ENCODE measurements around the gene RAMACL.
A peak's percentile ranks its signal among the peaks of the same experiment; 100 is the strongest.

The RAMACL gene

DNA sequence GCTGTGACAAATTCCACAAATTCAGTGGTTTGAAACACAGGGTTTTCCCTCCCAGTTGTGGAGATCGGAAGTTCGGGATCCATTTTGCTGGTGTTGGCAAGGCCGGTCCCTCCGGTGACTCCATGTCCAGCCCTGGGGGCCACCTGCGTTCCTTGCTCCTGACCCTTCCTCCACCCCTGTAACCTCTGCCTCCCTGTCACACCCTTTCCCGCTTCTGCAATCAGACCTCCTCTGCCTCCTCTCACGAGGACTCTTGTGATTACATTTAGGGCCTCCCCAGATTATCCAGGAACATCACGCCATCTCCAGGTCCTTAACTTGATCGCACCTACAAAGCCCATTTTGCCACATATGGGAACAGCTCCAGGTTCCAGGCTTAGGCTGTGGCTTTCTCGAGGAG is 28.1 kb upstream of the RAMACL start:
- H3K4me1 Mint-ChIP-seq: peaks cover 48% of the 10 kb centered on the region
- no peak overlapping the region for H3K4me3 Mint-ChIP-seq
- peak overlapping the region; percentile 50 to 69 (median 58) for H3K27ac Mint-ChIP-seq
- peaks cover 3% of the 10 kb centered on the region for H3K27me3 Mint-ChIP-seq (ENCODE audit: low read depth)
- H3K9me3 Mint-ChIP-seq: peaks cover 3% of the 10 kb centered on the region
- H3K36me3 Mint-ChIP-seq (ENCODE audit: low read depth): peaks cover 11% of the 10 kb centered on the region
- TF ChIP-seq, protein P1, sequence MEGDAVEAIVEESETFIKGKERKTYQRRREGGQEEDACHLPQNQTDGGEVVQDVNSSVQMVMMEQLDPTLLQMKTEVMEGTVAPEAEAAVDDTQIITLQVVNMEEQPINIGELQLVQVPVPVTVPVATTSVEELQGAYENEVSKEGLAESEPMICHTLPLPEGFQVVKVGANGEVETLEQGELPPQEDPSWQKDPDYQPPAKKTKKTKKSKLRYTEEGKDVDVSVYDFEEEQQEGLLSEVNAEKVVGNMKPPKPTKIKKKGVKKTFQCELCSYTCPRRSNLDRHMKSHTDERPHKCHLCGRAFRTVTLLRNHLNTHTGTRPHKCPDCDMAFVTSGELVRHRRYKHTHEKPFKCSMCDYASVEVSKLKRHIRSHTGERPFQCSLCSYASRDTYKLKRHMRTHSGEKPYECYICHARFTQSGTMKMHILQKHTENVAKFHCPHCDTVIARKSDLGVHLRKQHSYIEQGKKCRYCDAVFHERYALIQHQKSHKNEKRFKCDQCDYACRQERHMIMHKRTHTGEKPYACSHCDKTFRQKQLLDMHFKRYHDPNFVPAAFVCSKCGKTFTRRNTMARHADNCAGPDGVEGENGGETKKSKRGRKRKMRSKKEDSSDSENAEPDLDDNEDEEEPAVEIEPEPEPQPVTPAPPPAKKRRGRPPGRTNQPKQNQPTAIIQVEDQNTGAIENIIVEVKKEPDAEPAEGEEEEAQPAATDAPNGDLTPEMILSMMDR (IDR thresholded peaks at IDR 0.05; ENCODE audit: unreplicated experiment in 3 of 3): no peak

DNA sequence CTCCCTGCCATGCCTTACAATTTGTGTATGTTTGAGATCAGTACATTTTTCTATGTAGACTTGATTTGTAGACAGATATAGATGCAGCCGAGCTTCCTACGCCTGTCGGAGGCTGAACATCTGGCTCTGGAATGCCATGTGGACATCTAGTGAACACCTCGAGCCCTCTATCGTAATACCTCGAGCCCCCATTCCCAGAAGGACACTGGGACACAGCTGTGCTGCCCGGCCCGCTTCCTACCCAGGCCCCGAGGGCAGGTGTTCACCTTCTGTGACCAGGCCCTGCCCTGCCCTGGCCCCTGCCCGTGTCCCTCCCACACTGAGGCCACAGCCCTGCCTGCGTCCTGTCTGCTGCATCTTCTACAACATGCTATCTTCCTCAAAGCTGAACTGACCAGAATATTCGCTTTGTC is 27.7 kb upstream of the RAMACL start:
- Mint-ChIP-seq H3K4me3 (peak overlapping the region in 2 of 3 experiments; percentile 4 to 5), H3K27me3 (ENCODE audit: low read depth) (peaks cover 3% of the 10 kb centered on the region), H3K9me3 (peaks cover 3% of the 10 kb centered on the region), H3K4me1 (peaks cover 44% of the 10 kb centered on the region), H3K27ac (peak overlapping the region; percentile 50 to 69 (median 58)), H3K36me3 (ENCODE audit: low read depth) (peaks cover 11% of the 10 kb centered on the region)
- TF ChIP-seq, protein P1 (IDR thresholded peaks at IDR 0.05; ENCODE audit: unreplicated experiment in 3 of 3): no peak

DNA sequence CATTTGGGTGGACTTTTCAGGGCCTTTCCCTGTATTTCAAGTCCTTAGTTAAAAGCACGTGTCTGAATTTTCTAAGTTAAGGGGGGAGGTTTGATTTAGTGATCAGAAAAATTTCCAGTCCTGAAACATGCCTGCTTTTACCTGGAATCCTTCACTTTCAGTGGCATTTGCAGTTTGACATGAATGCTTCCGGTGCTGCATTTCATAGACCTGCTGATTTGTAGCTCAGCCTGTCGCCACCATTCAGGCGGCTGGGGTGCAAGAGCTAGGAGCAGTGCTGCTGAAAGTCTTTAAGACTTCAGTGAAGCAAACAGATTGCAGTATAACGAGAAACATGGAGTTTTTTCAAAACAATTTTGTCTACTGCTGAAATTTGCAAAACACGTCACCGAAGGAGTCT is 26.5 kb upstream of the RAMACL start:
- Mint-ChIP-seq H3K4me3 (no peak overlapping the region), H3K27ac (peak overlapping the region; percentile 28 to 58 (median 43))
- TF ChIP-seq, protein P1 (IDR thresholded peaks at IDR 0.05; ENCODE audit: unreplicated experiment in 3 of 3): no peak

DNA sequence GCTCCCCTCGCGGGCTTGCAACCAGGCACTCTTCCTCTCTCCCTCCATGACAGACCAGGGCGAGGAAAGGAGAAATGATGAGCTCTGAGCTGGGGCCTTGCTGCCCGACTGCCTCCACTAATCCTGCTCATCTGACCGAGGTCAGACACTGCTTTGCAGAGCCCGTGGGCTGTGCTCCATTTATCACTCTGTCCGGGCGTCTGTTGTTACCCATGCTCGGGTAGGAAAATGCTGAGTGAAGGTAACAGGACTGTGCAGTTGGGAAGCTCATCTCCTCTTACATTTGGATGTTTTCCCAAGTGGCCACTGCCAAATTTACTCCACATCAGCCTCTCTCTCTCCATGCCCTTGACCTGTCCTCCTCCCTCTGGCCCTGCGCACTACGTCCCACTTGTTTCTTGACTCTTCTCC is 26.0 kb upstream of the RAMACL start:
- peak overlapping the region; percentile 28 to 58 (median 43) for H3K27ac Mint-ChIP-seq
- no peaks in the 10 kb centered on the region for H3K9me3 Mint-ChIP-seq
- TF ChIP-seq, protein P1 (IDR thresholded peaks at IDR 0.05; ENCODE audit: unreplicated experiment in 3 of 3): no peak
- peaks cover 41% of the 10 kb centered on the region for H3K4me1 Mint-ChIP-seq
- no peaks in the 10 kb centered on the region for H3K27me3 Mint-ChIP-seq (ENCODE audit: low read depth)
- peaks cover 2% of the 10 kb centered on the region for H3K36me3 Mint-ChIP-seq (ENCODE audit: low read depth)
- no peak overlapping the region for H3K4me3 Mint-ChIP-seq

More for the DNA sequence above, 26.5 kb upstream of the RAMACL start:
- Mint-ChIP-seq H3K36me3 (ENCODE audit: low read depth) (peaks cover 3% of the 10 kb centered on the region), H3K9me3 (no peaks in the 10 kb centered on the region), H3K27me3 (ENCODE audit: low read depth) (no peaks in the 10 kb centered on the region), H3K4me1 (peaks cover 43% of the 10 kb centered on the region)

DNA sequence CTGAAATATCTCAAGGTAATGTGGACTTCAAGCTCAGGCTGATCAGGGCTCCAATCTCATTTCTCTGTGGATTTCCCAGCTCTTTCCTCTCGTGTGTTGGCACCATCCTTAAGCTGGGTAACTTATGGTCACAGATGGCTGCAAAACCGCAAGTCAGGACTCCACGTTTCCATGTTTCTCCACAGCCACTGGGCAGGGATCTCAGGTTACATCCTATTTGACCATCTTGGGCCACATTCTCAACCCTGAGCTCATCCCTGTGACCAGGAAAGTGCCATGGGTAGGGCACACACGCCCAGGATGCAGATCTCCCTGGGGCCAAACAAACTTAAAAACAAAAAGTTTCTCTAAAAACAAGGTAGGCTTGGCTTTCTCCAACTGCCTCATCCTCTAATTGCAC is 25.2 kb upstream of the RAMACL start:
- H3K27me3 Mint-ChIP-seq (ENCODE audit: low read depth): no peaks in the 10 kb centered on the region
- H3K4me1 Mint-ChIP-seq: peaks cover 35% of the 10 kb centered on the region
- H3K9me3 Mint-ChIP-seq: no peaks in the 10 kb centered on the region
- H3K27ac Mint-ChIP-seq: no peak overlapping the region
- no peak overlapping the region for H3K4me3 Mint-ChIP-seq
- H3K36me3 Mint-ChIP-seq (ENCODE audit: low read depth): no peaks in the 10 kb centered on the region
- TF ChIP-seq, protein P1 (IDR thresholded peaks at IDR 0.05; ENCODE audit: unreplicated experiment in 3 of 3): no peak

DNA sequence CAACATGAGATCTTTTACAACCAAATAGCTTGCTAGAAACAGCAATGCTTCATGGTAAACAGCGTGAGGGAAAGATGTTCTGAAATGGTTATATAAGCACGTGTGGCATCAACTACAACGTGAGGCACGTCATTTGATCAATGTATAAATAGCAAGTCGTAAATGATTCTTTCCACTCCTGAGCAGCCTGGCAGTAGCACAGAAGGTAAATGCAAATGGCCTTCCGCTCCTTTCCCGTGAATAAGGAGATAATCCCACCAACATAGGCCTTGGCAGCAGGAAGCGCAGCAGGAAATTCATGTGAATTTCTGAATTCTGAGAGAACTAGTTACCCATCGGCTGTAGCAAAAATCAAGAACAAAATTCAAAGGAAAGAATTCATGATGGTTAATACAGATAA is 23.6 kb upstream of the RAMACL start:
- Mint-ChIP-seq H3K4me3 (no peak overlapping the region), H3K36me3 (ENCODE audit: low read depth) (no peaks in the 10 kb centered on the region), H3K27ac (no peak overlapping the region), H3K27me3 (ENCODE audit: low read depth) (no peaks in the 10 kb centered on the region), H3K4me1 (peaks cover 32% of the 10 kb centered on the region), H3K9me3 (no peaks in the 10 kb centered on the region)
- TF ChIP-seq, protein P1 (IDR thresholded peaks at IDR 0.05; ENCODE audit: unreplicated experiment in 3 of 3): no peak
